ENCODE results near the gene FAR1.

The FAR1 gene

DNA sequence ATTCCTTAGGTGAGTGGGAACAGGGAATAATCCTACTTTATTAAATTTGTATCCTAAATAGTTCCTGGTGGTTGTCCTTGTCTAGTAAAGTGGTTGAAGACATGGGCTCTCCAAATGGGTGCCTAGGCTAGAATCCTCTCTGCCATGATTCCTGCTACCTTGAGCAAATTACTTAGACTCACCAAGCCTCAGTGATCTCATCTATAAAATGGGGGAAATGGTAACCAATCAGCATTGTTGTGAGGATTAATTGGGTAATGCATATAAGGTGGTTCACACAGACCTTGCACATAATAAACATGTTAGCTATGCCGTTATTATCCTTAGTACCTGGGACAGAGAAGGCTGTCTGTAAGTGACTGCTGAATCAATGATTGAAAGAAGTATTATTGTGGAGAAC is 109.9 kb downstream of the FAR1 start:
- DNase-seq: no peak

DNA sequence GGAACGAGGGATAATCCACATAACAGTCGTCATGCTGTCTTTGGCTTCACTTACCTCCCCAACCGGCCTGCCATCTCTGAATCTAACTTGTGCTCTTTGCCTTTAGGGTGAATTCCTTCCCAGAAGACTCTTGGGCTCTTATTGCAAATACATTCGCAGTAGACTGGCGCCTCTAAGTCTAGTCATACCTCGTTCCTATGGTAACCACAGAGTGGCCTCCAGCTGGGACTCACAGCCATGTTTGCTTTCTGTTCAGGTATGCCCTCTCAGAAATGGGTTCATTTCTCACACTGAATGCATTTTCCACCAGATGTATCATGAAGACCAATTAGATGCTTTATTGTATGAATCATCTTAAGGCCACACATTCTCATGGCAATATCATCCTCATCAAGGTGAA is 112.7 kb downstream of the FAR1 start:
- no peak for DNase-seq

All from activated CD4-positive, alpha-beta T cell treated with anti-CD3 and anti-CD28 coated beads for 1 hour (primary cell).